Stimulated activated CD8-positive, alpha-beta memory T cell treated with anti-CD3 and anti-CD28 coated beads, Interleukin-2, amount 100 ng/mL, for 1 hour (primary cell): ENCODE measurements around the gene PGGHG.
"Not testable (repeated sequence)": the region's sequence is repeated elsewhere in the genome, so short reads cannot be mapped to it uniquely, and the experiment has no call there.

Experiments used
- DNase-seq, 2 donors: peaks; one replicate each; pipeline ENCODE4 v3.0.0-alpha.2; 2020; ENCODE audit warnings: low read depth in 2 of 2

The PGGHG gene

GRCh38 chr11:330307-330693, 41.4 kb downstream of the PGGHG start:
- no peak for DNase-seq

- DNase-seq = no peak
Observed at GRCh38 chr11:330694-331357, 41.9 kb downstream of the PGGHG start.

- no peak for DNase-seq
Observed at GRCh38 chr11:331358-332060, 42.6 kb downstream of the PGGHG start.

GRCh38 chr11:332651-333480, 43.9 kb downstream of the PGGHG start:
- no peak for DNase-seq

- not testable (repeated sequence) for DNase-seq
Observed at GRCh38 chr11:333616-334263, 44.8 kb downstream of the PGGHG start.

- DNase-seq = no peak
Observed at GRCh38 chr11:334264-334994, 45.5 kb downstream of the PGGHG start.

- no peak for DNase-seq
Observed at GRCh38 chr11:335779-336658, 47.1 kb downstream of the PGGHG start.

GRCh38 chr11:336659-337198, 47.8 kb downstream of the PGGHG start:
- DNase-seq = no peak

- no peak for DNase-seq
Observed at GRCh38 chr11:337711-338110, 48.8 kb downstream of the PGGHG start.

GRCh38 chr11:339963-340362, 51.0 kb downstream of the PGGHG start:
- no peak for DNase-seq

GRCh38 chr11:340539-341512, 51.9 kb downstream of the PGGHG start:
- no peak for DNase-seq

GRCh38 chr11:342328-342727, 53.4 kb downstream of the PGGHG start:
- no peak for DNase-seq

GRCh38 chr11:344836-345578, 56.1 kb downstream of the PGGHG start:
- no peak for DNase-seq
